Vagina (tissue), 2 donors: ENCODE measurements around the gene GSTM5.
"Not testable (repeated sequence)": the region's sequence is repeated elsewhere in the genome, so short reads cannot be mapped to it uniquely, and the experiment has no call there.

Experiments
- CTCF ChIP-seq, 3 experiments: fragments of 450-650 bp in 2 of 3; fragments of 200-600 bp in 1 of 3; sonication (generic) in 1 of 3; IDR thresholded peaks; one replicate each; pipeline ENCODE4 v1.5.1; 2017 to 2019; ENCODE audit warnings: antibody characterized with exemption in 3 of 3, mild to moderate bottlenecking in 2 of 3, moderate library complexity in 2 of 3
- POLR2A ChIP-seq, 2 donors: fragments of 450-650 bp; IDR thresholded peaks; one replicate each; pipeline ENCODE4 v1.6.1; 2017; ENCODE audit warnings: antibody characterized with exemption in 2 of 2, mild to moderate bottlenecking in 2 of 2, moderate library complexity in 2 of 2

DNA sequence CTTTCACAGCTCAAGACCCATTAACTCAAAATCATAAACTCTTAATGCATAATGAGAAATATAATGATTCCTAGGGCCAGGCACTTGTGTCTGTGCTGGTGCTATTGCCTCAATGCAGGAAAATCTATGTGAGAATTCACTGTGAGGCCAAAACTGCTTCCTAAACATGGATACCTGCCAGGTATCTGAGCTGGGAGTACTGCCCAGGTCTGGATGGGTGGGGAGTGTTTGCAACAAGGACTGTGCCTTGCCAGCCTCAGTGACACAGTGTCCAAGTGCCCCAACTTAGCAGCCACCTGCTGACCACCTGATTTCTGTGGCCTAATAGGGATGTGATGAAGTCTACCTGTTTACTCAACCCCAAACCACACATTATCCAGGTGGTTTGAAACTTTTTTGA is 2.2 kb upstream of the GSTM5 start:
- TF ChIP-seq POLR2A, CTCF (IDR thresholded peaks at IDR 0.05): not testable (repeated sequence)
